ENCODE results near the gene SRRM5. TPM values are rescaled to one million over a fixed set of nuclear protein-coding genes. Genes with fewer than 3 reads are reported as not detected.
"Not testable (repeated sequence)": the region's sequence is repeated elsewhere in the genome, so short reads cannot be mapped to it uniquely, and the experiment has no call there.

SRRM5 gene
- total RNA-seq, 3 donors from 2014 or later: 0.25 to 0.87 (median 0.30) TPM

GRCh38 chr19:43582495-43582894, 29.4 kb upstream of the SRRM5 start:
- Mint-ChIP-seq H3K4me3 (no peak overlapping the region), H3K36me3 (ENCODE audit: insufficient read depth) (peaks cover 7% of the 10 kb centered on the region), H3K27me3 (ENCODE audit: low read depth) (no peaks in the 10 kb centered on the region), H3K9me3 (no peaks in the 10 kb centered on the region), H3K4me1 (ENCODE audit: low read depth) (peaks cover 13% of the 10 kb centered on the region)
- ATAC-seq (no peak), DNase-seq (no peak)

- no peaks in the 10 kb centered on the region for H3K9me3 Mint-ChIP-seq
- ATAC-seq: no peak
Observed at GRCh38 chr19:43584484-43584883, 27.4 kb upstream of the SRRM5 start.

GRCh38 chr19:43586346-43586745, 25.5 kb upstream of the SRRM5 start:
- Mint-ChIP-seq H3K27me3 (ENCODE audit: low read depth) (no peaks in the 10 kb centered on the region), H3K4me1 (ENCODE audit: low read depth) (peaks cover 15% of the 10 kb centered on the region), H3K4me3 (no peak overlapping the region), H3K36me3 (ENCODE audit: insufficient read depth) (peaks cover 16% of the 10 kb centered on the region), H3K9me3 (no peaks in the 10 kb centered on the region)
- ATAC-seq (no peak), DNase-seq (no peak)

More at GRCh38 chr19:43584484-43584883, 27.4 kb upstream of the SRRM5 start:
- H3K27me3 Mint-ChIP-seq (ENCODE audit: low read depth): no peaks in the 10 kb centered on the region
- peaks cover 7% of the 10 kb centered on the region for H3K36me3 Mint-ChIP-seq (ENCODE audit: insufficient read depth)
- DNase-seq: no peak
- H3K4me1 Mint-ChIP-seq (ENCODE audit: low read depth): peaks cover 13% of the 10 kb centered on the region
- H3K4me3 Mint-ChIP-seq: no peak overlapping the region

GRCh38 chr19:43587029-43587428, 24.9 kb upstream of the SRRM5 start:
- DNase-seq; H3K9me3 Mint-ChIP-seq; ATAC-seq; H3K4me3 Mint-ChIP-seq; H3K27me3 Mint-ChIP-seq (ENCODE audit: low read depth): not testable (repeated sequence)
- Mint-ChIP-seq H3K36me3 (ENCODE audit: insufficient read depth) (peaks cover 16% of the 10 kb centered on the region), H3K4me1 (ENCODE audit: low read depth) (peaks cover 15% of the 10 kb centered on the region)

GRCh38 chr19:43589277-43589676, 22.6 kb upstream of the SRRM5 start:
- peaks cover 18% of the 10 kb centered on the region for H3K4me1 Mint-ChIP-seq (ENCODE audit: low read depth)
- H3K4me3 Mint-ChIP-seq: no peak overlapping the region
- H3K36me3 Mint-ChIP-seq (ENCODE audit: insufficient read depth): peaks cover 28% of the 10 kb centered on the region
- H3K27me3 Mint-ChIP-seq (ENCODE audit: low read depth): no peaks in the 10 kb centered on the region
- H3K9me3 Mint-ChIP-seq: no peaks in the 10 kb centered on the region
- ATAC-seq: no peak
- no peak for DNase-seq

GRCh38 chr19:43589678-43590077, 22.2 kb upstream of the SRRM5 start:
- DNase-seq (no peak), ATAC-seq (no peak)
- Mint-ChIP-seq H3K27me3 (ENCODE audit: low read depth) (no peaks in the 10 kb centered on the region), H3K36me3 (ENCODE audit: insufficient read depth) (peaks cover 28% of the 10 kb centered on the region), H3K9me3 (no peaks in the 10 kb centered on the region), H3K4me1 (ENCODE audit: low read depth) (peaks cover 17% of the 10 kb centered on the region), H3K4me3 (no peak overlapping the region)

- Mint-ChIP-seq H3K9me3 (no peaks in the 10 kb centered on the region), H3K4me3 (no peak overlapping the region), H3K36me3 (ENCODE audit: insufficient read depth) (peaks cover 21% of the 10 kb centered on the region), H3K4me1 (ENCODE audit: low read depth) (peaks cover 24% of the 10 kb centered on the region), H3K27me3 (ENCODE audit: low read depth) (no peaks in the 10 kb centered on the region)
- no peak for DNase-seq
- ATAC-seq: no peak
Observed at GRCh38 chr19:43591904-43592772, 19.8 kb upstream of the SRRM5 start.

GRCh38 chr19:43592800-43593350, 19.0 kb upstream of the SRRM5 start:
- Mint-ChIP-seq H3K9me3 (no peaks in the 10 kb centered on the region), H3K36me3 (ENCODE audit: insufficient read depth) (peaks cover 21% of the 10 kb centered on the region), H3K4me1 (ENCODE audit: low read depth) (peaks cover 32% of the 10 kb centered on the region), H3K27me3 (ENCODE audit: low read depth) (no peaks in the 10 kb centered on the region), H3K4me3 (no peak overlapping the region)
- no peak for DNase-seq
- ATAC-seq: no peak

- DNase-seq (no peak), ATAC-seq (no peak)
- no peaks in the 10 kb centered on the region for H3K27me3 Mint-ChIP-seq (ENCODE audit: low read depth)
- H3K4me1 Mint-ChIP-seq (ENCODE audit: low read depth): peaks cover 43% of the 10 kb centered on the region
- peak overlapping the region; percentile 99 for H3K4me3 Mint-ChIP-seq
- H3K36me3 Mint-ChIP-seq (ENCODE audit: insufficient read depth): peaks cover 21% of the 10 kb centered on the region
- no peaks in the 10 kb centered on the region for H3K9me3 Mint-ChIP-seq
Observed at GRCh38 chr19:43594081-43594697, 17.7 kb upstream of the SRRM5 start.

GRCh38 chr19:43594710-43595604, 16.9 kb upstream of the SRRM5 start:
- Mint-ChIP-seq H3K4me1 (ENCODE audit: low read depth) (peaks cover 38% of the 10 kb centered on the region), H3K4me3 (peak overlapping the region; percentile 99), H3K36me3 (ENCODE audit: insufficient read depth) (peaks cover 18% of the 10 kb centered on the region), H3K9me3 (no peaks in the 10 kb centered on the region), H3K27me3 (ENCODE audit: low read depth) (no peaks in the 10 kb centered on the region)
- DNase-seq (peak; percentile 63), ATAC-seq (peak; percentile 61 to 65)

- Mint-ChIP-seq H3K4me1 (ENCODE audit: low read depth) (peaks cover 34% of the 10 kb centered on the region), H3K36me3 (ENCODE audit: insufficient read depth) (peaks cover 16% of the 10 kb centered on the region), H3K9me3 (no peaks in the 10 kb centered on the region), H3K27me3 (ENCODE audit: low read depth) (no peaks in the 10 kb centered on the region), H3K4me3 (peak overlapping the region; percentile 99)
- ATAC-seq: peak; percentile 18 to 19
- no peak for DNase-seq
Observed at GRCh38 chr19:43595605-43595998, 16.3 kb upstream of the SRRM5 start.

- peaks cover 34% of the 10 kb centered on the region for H3K4me1 Mint-ChIP-seq (ENCODE audit: low read depth)
- peak within 1 kb of the TSS; percentile 99 for H3K4me3 Mint-ChIP-seq
- H3K9me3 Mint-ChIP-seq: no peaks in the 10 kb centered on the region
- H3K27me3 Mint-ChIP-seq (ENCODE audit: low read depth): no peaks in the 10 kb centered on the region
- H3K36me3 Mint-ChIP-seq (ENCODE audit: insufficient read depth): peaks cover 12% of the 10 kb centered on the region
- DNase-seq (peak; percentile 100), ATAC-seq (peak; percentile 84)
Observed at GRCh38 chr19:43595999-43596841, 15.7 kb upstream of the SRRM5 start, which contains the start of the genes IRGQ and ZNF576. Gene IRGQ, minus strand, starts transcription at chr19:43596134. Its CDS starts 796 bp downstream, at chr19:43595338. Gene ZNF576, plus strand, starts transcription at chr19:43596595. Its CDS starts 514 bp downstream, at chr19:43597109.

- Mint-ChIP-seq H3K36me3 (ENCODE audit: insufficient read depth) (peaks cover 15% of the 10 kb centered on the region), H3K4me3 (peak overlapping the region; percentile 99), H3K9me3 (no peaks in the 10 kb centered on the region), H3K27me3 (ENCODE audit: low read depth) (no peaks in the 10 kb centered on the region), H3K4me1 (ENCODE audit: low read depth) (peaks cover 34% of the 10 kb centered on the region)
- DNase-seq: no peak
- no peak for ATAC-seq
Observed at GRCh38 chr19:43596842-43597461, 14.9 kb upstream of the SRRM5 start.

Measured in activated T-cell treated with anti-CD3 and anti-CD28 coated beads, Interleukin-2, amount 50 U/mL, for 4 hours (primary cell).